ENCODE data around the gene PDCD5.

- TF ChIP-seq CTCF (IDR thresholded peaks at IDR 0.05): no peak
- TF ChIP-seq EP300 (IDR thresholded peaks at IDR 0.05): no peak
Observed at GRCh38 chr19:32566246-32566830, 14.7 kb upstream of the PDCD5 start.
